GM12801 (cell line): ENCODE results near the gene DCXR.

ENCODE experiments used
- CTCF ChIP-seq: IDR thresholded peaks from one replicate; pipeline ENCODE4 v1.5.1; 2011; ENCODE audit warnings: control low read depth; ENCODE audit not compliant: insufficient read length; ENCODE audit errors: extremely low read depth

Gene DCXR

GRCh38 chr17:82082456-82082855, 45.0 kb upstream of the DCXR start:
- TF ChIP-seq CTCF = no peak

- no peak for TF ChIP-seq CTCF
Observed at GRCh38 chr17:82081966-82082365, 44.5 kb upstream of the DCXR start.

- no peak for TF ChIP-seq CTCF
Observed at GRCh38 chr17:82081546-82081945, 44.0 kb upstream of the DCXR start.

GRCh38 chr17:82080789-82081464, 43.4 kb upstream of the DCXR start:
- TF ChIP-seq CTCF = no peak

GRCh38 chr17:82080048-82080788, 42.7 kb upstream of the DCXR start:
- no peak for TF ChIP-seq CTCF

GRCh38 chr17:82079001-82079677, 41.6 kb upstream of the DCXR start:
- no peak for TF ChIP-seq CTCF

GRCh38 chr17:82078433-82078832, 40.9 kb upstream of the DCXR start:
- TF ChIP-seq CTCF = no peak
